Suprapubic skin (tissue), 4 donors: ENCODE data around the gene TNFAIP3. TPM values are rescaled to one million over a fixed set of nuclear protein-coding genes. Genes with fewer than 3 reads are reported as not detected.

Experiments
- DNase-seq, 2 donors: peaks; one replicate each; pipeline ENCODE4 v3.0.0-alpha.2; 2019; ENCODE audit warnings: low spot score in 2 of 2
- H3K27ac ChIP-seq: fragments of 200-600 bp; sonication (generic); one replicate; pipeline ENCODE4 v1.5.1; 2019
- H3K27me3 ChIP-seq: fragments of 200-600 bp; sonication (generic); one replicate; pipeline ENCODE4 v1.5.1; 2019
- H3K36me3 ChIP-seq: fragments of 200-600 bp; sonication (generic); one replicate; pipeline ENCODE4 v1.5.1; 2019
- H3K4me1 ChIP-seq: fragments of 200-600 bp; sonication (generic); one replicate; pipeline ENCODE4 v1.5.1; 2019
- H3K4me3 ChIP-seq: fragments of 200-600 bp; sonication (generic); one replicate; pipeline ENCODE4 v1.5.1; 2019; ENCODE audit warnings: mild to moderate bottlenecking
- H3K9me3 ChIP-seq: fragments of 200-600 bp; sonication (generic); one replicate; pipeline ENCODE4 v1.5.1; 2019
- CTCF ChIP-seq, 2 donors: fragments of 200-600 bp in 1 of 2; fragments of 450-650 bp in 1 of 2; sonication (generic) in 1 of 2; IDR thresholded peaks; one replicate each; pipeline ENCODE4 v1.5.1; 2016 to 2019; ENCODE audit warnings: antibody characterized with exemption in 2 of 2, mild to moderate bottlenecking in 1 of 2, moderate library complexity in 1 of 2
- EP300 ChIP-seq: sonication (generic); formaldehyde crosslinking; IDR thresholded peaks from one replicate; pipeline ENCODE4 v1.6.1; 2017; ENCODE audit warnings: antibody characterized with exemption
- POLR2A ChIP-seq, 2 donors: fragments of 450-650 bp; IDR thresholded peaks; one replicate each; pipeline ENCODE4 v1.6.1; 2017; ENCODE audit warnings: antibody characterized with exemption in 2 of 2, mild to moderate bottlenecking in 2 of 2, moderate library complexity in 2 of 2
- POLR2AphosphoS5 ChIP-seq, 3 donors: sonication (generic); formaldehyde crosslinking; IDR thresholded peaks; one replicate each; pipeline ENCODE4 v1.6.1; 2017; ENCODE audit warnings: antibody characterized with exemption in 3 of 3
- WGBS: methylation state at CpG from one replicate; pipeline ENCODE4 v1.1.5; 2018; 5-methylcytosine and 5-hydroxymethylcytosine counted together
- total RNA-seq, 4 donors: library from RNA; depleted of rRNA; stranded (reverse); fragments of >200 nt; gene quantifications; one replicate each; pipeline ENCODE4 v1.1.0, GENCODE V29; 2016

The TNFAIP3 gene
- total RNA-seq, 4 donors from 2014 or later, result 64.1 to 146 (median 111) TPM

- TF ChIP-seq EP300 (no peak), POLR2A (IDR thresholded peaks at IDR 0.05) (no peak), CTCF (IDR thresholded peaks at IDR 0.05) (no peak), POLR2AphosphoS5 (IDR thresholded peaks at IDR 0.05) (no peak)
- H3K27ac ChIP-seq, result no peak overlapping the region
- no peaks in the 10 kb centered on the region for H3K27me3 ChIP-seq
- no peak for DNase-seq
- H3K36me3 ChIP-seq, result no peaks in the 10 kb centered on the region
- H3K9me3 ChIP-seq, result no peaks in the 10 kb centered on the region
- no peak overlapping the region for H3K4me3 ChIP-seq
- no peaks in the 10 kb centered on the region for H3K4me1 ChIP-seq
- WGBS, result 68% methylated on average over 11 of the region's 11 CpGs
These were observed 38.0 kb downstream of the TNFAIP3 start for GRCh38 chr6:137904822-137905617.

GRCh38 chr6:137906020-137906472, 39.0 kb downstream of the TNFAIP3 start:
- Histone ChIP-seq H3K4me1 (no peaks in the 10 kb centered on the region), H3K9me3 (no peaks in the 10 kb centered on the region), H3K36me3 (no peaks in the 10 kb centered on the region), H3K4me3 (no peak overlapping the region), H3K27ac (no peak overlapping the region), H3K27me3 (no peaks in the 10 kb centered on the region)
- DNase-seq, result no peak
- WGBS, result 85% methylated on average over 1 of the region's 1 CpG
- no peak for TF ChIP-seq POLR2A (IDR thresholded peaks at IDR 0.05)
- TF ChIP-seq CTCF (IDR thresholded peaks at IDR 0.05), result no peak
- TF ChIP-seq EP300, result no peak
- no peak for TF ChIP-seq POLR2AphosphoS5 (IDR thresholded peaks at IDR 0.05)

GRCh38 chr6:137907170-137907569, 40.1 kb downstream of the TNFAIP3 start:
- Histone ChIP-seq H3K9me3 (no peaks in the 10 kb centered on the region), H3K4me1 (peaks cover 2% of the 10 kb centered on the region), H3K27ac (no peak overlapping the region), H3K4me3 (no peak overlapping the region), H3K27me3 (no peaks in the 10 kb centered on the region), H3K36me3 (no peaks in the 10 kb centered on the region)
- no peak for TF ChIP-seq CTCF (IDR thresholded peaks at IDR 0.05)
- no peak for TF ChIP-seq POLR2A (IDR thresholded peaks at IDR 0.05)
- TF ChIP-seq EP300, result no peak
- no peak for TF ChIP-seq POLR2AphosphoS5 (IDR thresholded peaks at IDR 0.05)
- DNase-seq, result no peak
- 89% methylated on average over 2 of the region's 2 CpGs for WGBS

- H3K4me3 ChIP-seq, result no peak overlapping the region
- 83% methylated on average over 3 of the region's 3 CpGs for WGBS
- no peak for TF ChIP-seq CTCF (IDR thresholded peaks at IDR 0.05)
- TF ChIP-seq POLR2A (IDR thresholded peaks at IDR 0.05), result no peak
- TF ChIP-seq POLR2AphosphoS5 (IDR thresholded peaks at IDR 0.05), result no peak
- no peak for TF ChIP-seq EP300
- H3K27me3 ChIP-seq, result no peaks in the 10 kb centered on the region
- no peak overlapping the region for H3K27ac ChIP-seq
- no peak for DNase-seq
- H3K9me3 ChIP-seq, result no peaks in the 10 kb centered on the region
- H3K36me3 ChIP-seq, result no peaks in the 10 kb centered on the region
- peaks cover 2% of the 10 kb centered on the region for H3K4me1 ChIP-seq
These were observed 42.5 kb downstream of the TNFAIP3 start for GRCh38 chr6:137909533-137909932.

- no peaks in the 10 kb centered on the region for H3K27me3 ChIP-seq
- no peak overlapping the region for H3K4me3 ChIP-seq
- TF ChIP-seq POLR2AphosphoS5 (IDR thresholded peaks at IDR 0.05) (no peak), EP300 (no peak), POLR2A (IDR thresholded peaks at IDR 0.05) (no peak), CTCF (IDR thresholded peaks at IDR 0.05) (no peak)
- DNase-seq, result no peak
- H3K4me1 ChIP-seq, result peaks cover 2% of the 10 kb centered on the region
- no peak overlapping the region for H3K27ac ChIP-seq
- WGBS, result 60% methylated on average over 1 of the region's 1 CpG
- no peaks in the 10 kb centered on the region for H3K36me3 ChIP-seq
- no peaks in the 10 kb centered on the region for H3K9me3 ChIP-seq
These were observed 43.4 kb downstream of the TNFAIP3 start for GRCh38 chr6:137910424-137910834.
